Measurements from ENCODE around the gene ZNF33B.
A peak's percentile ranks its signal among the peaks of the same experiment; 100 is the strongest.
"Not testable (repeated sequence)": the region's sequence is repeated elsewhere in the genome, so short reads cannot be mapped to it uniquely, and the experiment has no call there.

The ZNF33B gene

DNA sequence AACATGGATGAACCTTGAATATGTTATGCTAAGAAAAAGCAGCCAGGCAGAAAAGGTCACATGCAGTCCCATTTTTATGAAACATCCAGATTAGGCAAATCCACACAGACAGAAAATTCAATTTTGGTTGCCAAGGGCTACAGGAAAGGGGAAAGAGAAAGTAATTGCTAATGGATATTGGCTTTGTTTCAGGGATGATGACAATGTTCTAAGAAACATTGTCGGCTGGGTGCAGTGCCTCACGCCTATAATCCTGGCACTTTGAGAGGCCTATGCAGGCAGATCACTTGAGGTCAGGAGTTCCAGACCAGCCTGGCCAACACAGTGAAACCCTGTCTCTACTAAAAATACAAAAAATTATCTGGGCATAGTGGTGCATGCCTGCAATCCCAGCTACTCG, 23.0 kb downstream of the ZNF33B start:
- no peak for DNase-seq

DNA sequence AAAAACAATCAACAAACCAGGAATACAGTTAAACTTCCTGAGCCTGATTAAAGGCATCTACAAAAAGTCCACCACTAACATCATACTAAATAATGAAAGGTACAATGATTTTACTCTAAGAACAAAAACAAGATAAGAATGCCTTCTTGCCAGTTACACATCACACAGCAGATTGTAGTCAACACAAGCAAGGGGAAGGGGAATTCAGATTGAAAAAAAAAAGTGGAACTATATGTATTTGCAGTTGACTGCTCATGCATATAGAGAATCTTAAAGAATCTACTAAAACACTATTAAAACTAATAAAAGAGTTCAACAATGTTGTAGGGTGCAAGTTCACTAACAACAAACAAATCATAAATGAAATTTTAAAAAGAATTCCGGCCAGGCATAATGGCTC, 28.5 kb downstream of the ZNF33B start:
- no peak for DNase-seq

DNA sequence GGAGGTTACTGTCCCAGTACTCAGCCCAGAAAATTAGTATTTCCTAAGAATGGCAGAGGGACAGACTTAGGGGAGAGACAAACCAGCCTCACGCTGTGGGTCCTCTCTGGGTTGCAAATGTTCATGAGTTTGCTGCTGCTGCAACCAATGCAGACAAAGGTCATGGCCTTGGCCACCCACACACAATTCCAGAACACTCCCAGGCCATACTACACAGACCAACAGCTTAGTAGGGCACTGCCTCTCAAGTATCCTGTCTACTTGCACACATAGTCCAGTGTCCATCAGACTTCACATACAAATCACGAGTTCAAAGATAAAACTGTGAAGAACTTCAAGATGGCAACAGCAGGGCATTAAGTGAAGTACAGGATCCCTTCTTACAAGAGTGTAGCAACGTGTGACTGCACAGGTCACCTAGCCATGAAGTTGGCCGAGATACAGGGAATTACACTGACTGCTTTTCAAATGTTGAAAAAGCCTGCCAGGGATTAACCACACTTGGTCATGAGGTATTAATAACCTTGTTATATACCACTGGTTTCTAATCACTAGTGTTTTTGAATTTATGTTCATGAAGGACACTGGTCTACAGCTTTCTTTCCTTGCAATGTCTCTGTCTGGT, 40.0 kb downstream of the ZNF33B start:
- no peak for DNase-seq

DNA sequence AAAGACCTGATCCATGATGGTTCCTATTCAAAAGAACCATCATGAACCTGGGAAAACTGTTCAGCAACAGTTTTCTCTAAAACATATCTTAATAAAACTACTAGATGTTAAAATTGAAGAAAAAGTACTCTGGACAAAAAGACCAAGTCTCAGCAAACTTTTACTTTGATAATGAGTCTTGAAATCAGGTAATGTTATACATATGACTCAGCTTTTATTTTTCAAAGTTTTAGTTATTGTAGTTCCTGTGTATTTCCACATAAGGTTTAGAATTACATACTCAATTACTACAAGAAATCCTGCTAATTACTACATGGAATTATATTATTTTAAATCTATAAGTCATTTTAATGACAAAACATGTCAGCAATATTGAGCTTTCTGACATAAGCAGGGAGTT, 42.2 kb downstream of the ZNF33B start:
- DNase-seq: no peak

DNA sequence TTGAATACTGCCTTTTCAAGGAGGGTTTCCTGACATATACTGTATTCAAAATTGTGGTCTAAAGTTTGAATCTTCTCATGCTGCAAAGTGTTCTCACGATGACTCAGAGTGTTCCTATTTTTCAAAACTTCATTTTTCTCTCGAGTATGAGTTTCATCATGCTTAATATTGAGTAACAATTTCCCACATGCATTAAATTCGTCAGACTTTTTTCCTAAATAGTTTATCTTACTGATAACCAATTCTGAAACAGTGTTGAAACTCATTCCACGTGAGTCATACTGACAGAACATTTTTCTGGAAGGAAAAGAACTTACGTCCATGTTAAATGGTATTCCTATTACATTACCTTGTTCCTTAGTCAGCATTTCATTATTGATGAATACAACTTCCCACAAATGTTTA, 44.1 kb downstream of the ZNF33B start:
- no peak for DNase-seq

DNA sequence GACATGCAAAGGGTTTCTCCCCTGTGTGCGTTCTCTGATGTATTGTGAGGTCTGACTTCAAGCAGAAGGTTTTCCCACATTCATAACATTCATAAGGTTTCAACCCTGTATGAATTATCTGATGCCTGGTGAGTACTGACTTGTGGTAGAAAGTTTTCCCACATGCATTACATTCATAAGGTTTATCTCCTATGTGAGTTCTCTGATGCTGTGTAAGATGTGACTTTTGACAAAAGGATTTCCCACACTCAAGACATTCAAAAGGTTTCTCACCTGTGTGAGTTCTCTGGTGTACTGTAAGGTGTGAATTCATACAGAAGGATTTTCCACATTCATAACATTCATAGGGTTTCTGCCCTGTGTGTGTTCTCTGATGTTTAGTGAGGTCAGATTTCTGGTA, 45.1 kb downstream of the ZNF33B start:
- DNase-seq: no peak

DNA sequence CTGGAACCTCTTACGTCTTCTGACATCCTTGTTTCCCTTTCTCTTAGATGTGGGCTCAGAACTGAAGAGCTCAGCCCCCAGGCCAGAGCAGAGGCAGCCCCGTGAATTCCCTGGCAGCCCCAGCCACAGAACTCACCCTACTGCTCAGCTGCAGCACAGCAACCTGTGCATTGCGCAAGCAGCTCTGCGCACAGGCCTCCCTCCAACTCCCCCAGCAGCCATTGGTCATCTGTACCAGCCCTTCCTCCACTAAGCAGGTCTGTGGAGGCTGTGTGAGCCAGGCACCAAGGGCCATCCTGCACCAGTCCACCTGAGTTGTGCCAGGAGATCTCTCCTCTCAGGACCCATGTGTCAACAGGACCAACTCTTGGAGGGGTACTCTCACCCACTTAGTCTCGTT, 54.5 kb downstream of the ZNF33B start:
- no peak for DNase-seq

DNA sequence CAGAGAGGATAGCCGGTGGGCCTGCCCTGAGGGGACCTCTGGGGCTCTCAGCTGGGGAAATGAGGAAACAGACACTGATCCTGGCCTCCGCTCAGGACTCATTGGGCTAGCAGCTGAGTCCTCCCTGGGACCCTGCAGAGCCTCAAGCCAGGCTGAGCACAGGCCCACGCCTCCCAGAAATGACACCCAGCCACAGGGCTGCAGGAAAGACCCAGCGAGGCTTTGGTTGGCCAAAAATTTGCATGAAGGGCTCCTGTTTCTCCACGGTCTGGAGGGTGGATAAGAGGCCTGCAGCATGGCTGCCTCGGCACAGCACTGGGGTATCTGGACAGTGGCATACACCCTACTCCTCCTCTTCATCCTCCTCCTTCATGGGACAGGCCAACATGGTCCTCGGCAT, 60.4 kb downstream of the ZNF33B start:
- DNase-seq: no peak

DNA sequence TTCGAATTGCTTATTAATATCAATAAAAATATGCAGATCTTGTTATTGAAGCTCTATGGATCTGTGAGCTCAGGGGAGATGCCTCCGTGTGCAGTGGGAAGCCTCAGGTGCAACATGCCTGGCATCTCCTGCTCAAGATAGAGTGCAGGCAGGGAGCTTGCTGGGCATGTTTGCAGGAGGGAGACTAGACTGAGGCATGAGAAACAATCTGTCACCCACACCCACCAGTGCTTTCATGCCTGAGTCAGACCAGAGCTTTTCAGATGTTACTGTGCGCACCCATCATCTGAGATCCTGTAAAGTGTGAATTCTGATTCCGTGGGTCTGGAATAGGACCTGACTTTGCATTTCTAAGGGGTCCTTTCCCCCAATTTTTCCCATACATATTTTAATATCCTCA, 62.0 kb downstream of the ZNF33B start:
- DNase-seq: peak in 10 of 58 donors; percentile 1 to 42 (median 12)

DNA sequence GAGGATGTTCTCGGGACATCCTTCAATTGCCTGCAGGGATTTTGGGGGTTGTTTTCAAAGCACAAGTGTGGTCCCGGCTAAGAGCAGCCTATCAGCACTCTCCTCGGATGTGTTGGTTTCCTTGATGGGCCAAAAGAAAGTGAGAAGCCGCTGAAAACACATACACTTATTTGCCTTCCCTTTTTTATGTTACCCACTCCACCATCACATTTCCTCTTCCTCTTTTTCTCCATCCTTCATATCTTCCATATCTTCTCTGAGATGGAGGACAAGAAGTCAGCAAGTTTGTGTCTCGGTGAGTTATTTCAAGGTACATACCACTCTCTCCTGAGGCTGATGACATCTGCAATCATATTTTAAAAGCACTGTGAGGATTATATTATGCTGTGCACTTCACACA, 64.0 kb downstream of the ZNF33B start:
- DNase-seq: no peak

DNA sequence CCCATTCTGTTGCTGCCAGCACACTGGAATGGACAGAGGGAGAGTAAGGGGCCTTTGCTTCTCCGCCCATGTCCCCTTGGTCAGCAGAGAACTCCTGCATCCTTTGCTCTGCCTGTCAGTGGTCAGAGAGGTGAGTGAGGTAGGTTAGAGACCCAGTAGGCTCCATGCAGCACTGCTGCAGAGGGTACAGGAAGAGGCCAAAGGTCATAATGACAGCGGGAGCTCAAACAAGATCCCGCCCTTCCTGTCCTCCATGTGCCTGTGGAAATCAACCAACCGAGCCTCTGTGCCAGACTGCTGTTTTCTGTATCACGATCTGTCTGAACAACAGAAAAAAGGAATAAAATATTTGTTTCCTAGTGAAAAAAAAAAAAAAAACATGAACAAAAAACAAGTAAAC, 81.4 kb downstream of the ZNF33B start:
- no peak for DNase-seq

DNA sequence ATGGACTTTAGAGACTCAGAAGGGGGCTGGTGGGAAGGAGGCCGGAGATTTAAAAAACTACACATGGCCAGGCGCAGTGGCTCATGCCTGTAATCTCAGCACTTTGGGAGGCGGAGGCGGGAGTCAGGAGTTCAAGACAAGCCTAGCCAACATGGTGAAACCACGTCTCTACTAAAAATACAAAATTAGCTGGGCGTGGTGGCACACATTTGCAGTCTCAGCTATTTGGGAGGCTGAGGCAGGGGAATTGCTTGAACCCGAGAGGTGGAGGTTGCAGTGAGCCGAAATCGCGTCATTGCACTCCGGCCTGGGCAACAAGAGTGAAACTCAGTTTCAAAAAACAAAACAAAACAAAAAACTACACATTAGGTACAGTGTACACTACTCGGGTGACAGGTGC, 84.8 kb downstream of the ZNF33B start:
- not testable (repeated sequence) for DNase-seq

DNA sequence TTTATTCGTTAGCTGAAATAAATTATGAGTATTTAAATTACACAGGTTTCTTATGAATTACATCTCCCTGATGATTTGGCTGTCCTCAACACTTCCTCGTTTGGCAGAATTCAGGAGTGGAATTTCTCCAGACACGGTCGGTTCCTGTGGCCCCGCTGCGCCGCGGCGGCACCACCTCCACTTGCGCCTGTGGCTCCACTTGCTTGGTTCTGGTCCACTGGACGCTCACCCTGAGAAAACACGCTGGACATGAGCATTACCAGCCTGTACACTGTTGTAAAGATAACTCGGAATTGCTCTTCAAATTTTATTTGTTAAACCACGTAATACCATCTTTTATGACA, 85.3 kb downstream of the ZNF33B start:
- peak in 14 of 58 donors; percentile 40 to 81 (median 59) for DNase-seq

DNA sequence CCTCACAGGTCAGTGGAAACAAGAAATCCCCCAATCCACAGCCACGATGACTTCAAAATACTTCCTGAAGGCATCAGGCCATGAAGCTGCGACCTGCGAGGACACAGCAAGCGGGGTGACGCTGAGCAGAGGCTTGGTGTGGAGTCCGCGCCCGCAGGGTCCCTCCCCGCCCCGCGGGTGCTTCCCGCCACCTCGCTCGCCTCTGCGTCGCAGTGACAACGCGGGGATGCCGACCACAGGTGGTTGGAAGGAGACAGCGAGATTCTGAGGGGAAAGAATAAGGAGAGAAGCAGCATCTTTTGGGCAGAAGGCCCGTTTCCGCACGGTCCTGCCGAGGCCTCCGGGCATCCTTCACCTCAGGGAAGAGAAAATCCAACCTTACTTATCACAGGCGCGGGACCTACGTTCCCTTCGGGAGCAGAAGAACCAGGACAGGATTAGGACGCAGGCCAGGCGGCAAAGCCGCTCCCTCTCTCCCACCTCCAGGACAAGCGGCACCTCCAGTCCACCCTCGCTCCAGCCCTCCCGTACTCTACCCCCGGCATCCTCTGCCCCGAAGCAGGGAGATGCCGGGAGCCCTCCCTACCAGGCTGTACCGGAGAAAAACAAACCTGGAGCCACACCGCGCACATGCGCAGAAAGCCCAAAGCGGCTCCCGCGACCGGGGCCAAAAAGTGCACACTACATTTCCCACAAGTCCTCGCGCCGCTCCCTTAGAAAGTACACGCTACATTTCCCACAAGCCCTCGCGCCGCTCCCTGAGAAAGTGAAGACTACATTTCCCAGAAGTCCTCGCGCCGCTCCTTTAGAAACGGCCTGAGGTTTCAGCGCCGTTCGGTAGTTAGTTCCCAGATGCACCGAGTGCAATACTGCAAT, 85.9 kb downstream of the ZNF33B start:
- DNase-seq: peak; percentile 67 to 99 (median 95)

DNA sequence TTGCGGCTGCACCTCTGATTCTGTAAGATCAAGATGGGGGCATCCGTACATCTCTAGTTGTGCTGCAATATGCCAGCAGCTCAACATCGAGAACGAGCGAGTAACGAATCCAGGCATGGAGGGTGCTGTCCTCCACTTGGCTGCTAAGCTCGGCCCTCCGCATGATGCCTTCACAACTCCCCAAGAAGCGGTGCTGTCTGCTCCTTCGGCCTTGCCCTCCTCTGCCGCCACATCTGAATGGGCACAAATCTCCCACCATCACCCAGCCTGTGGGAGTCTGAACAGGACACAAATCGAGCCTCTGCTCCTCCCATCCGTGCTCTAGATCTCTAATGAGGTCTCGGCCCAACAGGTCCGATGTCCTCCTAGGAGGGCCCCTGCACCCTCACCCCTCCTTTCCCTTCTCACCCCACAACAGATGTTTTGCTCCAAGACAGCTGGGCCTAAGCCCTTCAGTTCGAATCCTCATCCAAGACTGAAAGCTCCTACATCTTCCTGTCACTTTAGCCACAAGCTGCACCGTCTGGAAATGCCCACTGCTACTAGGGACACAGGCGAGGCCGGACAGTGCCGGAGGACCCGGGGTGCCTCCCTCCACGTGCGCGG, 86.7 kb downstream of the ZNF33B start:
- DNase-seq: peak in 4 of 58 donors; percentile 14 to 41 (median 26)

DNA sequence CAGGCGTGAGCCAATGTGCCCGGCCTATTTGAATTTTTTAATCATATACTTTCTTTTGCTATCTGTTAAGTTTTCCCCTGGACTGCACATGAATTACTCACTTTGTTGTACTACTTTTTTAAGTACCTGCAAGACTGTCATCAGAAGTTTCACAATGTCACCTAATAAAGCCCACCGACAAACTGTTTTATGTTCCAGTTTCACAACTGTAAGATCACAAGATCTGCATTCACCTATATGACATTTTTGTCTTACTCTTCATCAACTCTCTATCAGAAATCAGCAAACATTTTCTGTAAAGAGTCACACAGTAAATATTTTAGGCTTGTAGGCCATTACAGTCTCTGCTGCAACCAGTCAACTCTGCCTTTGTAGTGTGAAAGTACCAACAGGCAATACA, 88.5 kb downstream of the ZNF33B start:
- DNase-seq: no peak

DNA sequence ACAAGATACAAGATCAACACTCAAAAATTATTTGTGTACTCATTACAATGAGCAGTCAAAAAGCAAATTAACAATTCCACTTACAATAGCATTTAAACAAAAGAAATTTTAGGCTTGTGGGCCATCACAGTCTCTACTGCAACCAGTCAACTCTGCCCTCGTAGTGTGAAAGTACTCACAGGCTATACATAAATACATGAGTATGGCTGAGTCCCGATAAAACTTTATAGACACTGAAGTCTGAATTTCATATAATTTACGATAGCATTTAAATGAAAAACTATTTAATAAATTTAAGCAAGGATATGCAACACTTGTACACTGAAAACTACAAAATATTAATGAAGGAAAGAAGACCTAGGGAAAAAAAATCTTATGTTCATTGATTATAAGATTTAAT, 90.1 kb downstream of the ZNF33B start:
- no peak for DNase-seq

DNA sequence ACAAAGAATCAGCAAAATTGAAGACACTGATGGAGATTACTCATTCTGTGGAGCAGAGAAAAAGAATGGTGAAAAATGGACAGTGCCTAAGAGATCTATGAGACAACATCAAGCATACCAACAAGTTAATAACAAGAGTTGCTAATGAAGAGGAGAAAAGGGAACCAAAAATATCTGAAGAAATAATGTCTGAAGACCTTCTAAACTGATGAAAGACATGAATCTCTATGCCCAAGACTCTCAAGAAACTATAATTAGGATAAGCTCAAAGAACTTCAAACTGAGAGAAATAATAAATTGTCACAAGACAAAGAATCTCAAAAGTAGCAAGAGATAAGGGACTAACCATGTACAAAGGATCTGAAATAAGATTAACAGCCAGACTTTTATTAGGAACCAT, 93.4 kb downstream of the ZNF33B start:
- no peak for DNase-seq

DNA sequence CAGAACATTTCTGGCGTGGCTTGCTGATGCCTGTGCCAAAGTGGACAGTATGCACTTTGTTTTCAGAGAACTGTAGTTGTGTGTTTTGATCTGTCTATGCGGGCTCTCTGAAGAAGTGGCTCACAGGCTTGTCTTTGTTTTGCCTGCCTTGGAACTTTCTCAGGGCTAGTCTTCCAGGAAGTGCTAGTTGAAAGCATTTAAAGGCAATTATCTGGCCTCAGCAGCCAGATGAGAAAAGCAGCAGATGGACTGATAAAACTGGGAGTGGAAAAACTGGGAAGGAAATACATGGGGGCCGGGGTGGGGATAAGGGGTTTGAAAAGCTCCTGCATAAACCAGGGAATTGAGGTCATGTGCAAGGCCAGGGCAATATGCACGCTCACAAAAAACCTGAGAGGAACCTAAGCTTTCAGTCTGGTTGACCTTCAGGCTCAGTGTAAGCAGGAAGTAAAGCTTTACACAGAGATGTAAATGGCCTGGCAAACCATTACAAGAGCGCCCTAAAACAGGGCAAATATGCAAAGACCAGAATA, 94.5 kb downstream of the ZNF33B start:
- peak in 18 of 58 donors; percentile 1 to 54 (median 10) for DNase-seq
